GM19328 (cell line): ENCODE data around the gene CBLN4.

Source experiments
- ATAC-seq: cut with Tn5 transposase; IDR thresholded peaks from one replicate; pipeline ENCODE4 v1.9.1; 2021; ENCODE audit warnings: mild to moderate bottlenecking, moderate library complexity; ENCODE audit not compliant: unreplicated experiment

Gene CBLN4

GRCh38 chr20:55947701-55948100, 57.6 kb downstream of the CBLN4 start:
- ATAC-seq = no peak
